K562 (cell line): Measurements from ENCODE around the gene UBXN11. TPM values are rescaled to one million over a fixed set of nuclear protein-coding genes. Genes with fewer than 3 reads are reported as not detected.

Source experiments
- ATF3 ChIP-seq, 2 experiments: fragments of 450-650 bp in 1 of 2; sonication (generic) in 1 of 2; formaldehyde crosslinking in 1 of 2; IDR thresholded peaks in 1 of 2; conservative IDR thresholded peaks in 1 of 2; 2 replicates each; pipeline versions ENCODE4 v1.6.1 to v1.8.1; 2016 to 2023; ENCODE audit warnings: mild to moderate bottlenecking in 2 of 2, moderate library complexity in 2 of 2, inconsistent platforms in 1 of 2, missing genetic modification reagents in 1 of 2
- FOXJ2 ChIP-seq: fragments of 200-800 bp; sonication (Bioruptor generic); IDR thresholded peaks from 2 replicates; pipeline ENCODE4 v1.6.1; 2016; ENCODE audit warnings: missing genetic modification characterization, missing compliant biosample characterization
- HDAC1 ChIP-seq, 2 experiments: fragments of 450-650 bp; IDR thresholded peaks; 2 replicates each; pipeline ENCODE4 v1.6.1; 2016 to 2017; ENCODE audit warnings: inconsistent platforms in 1 of 2, mild to moderate bottlenecking in 1 of 2, moderate library complexity in 1 of 2
- JUN ChIP-seq, 2 experiments: sonication (generic) in 1 of 2; formaldehyde crosslinking in 1 of 2; IDR thresholded peaks; 2 replicates each; pipeline versions ENCODE4 v1.6.1 to v1.8.0; 2012 to 2022; ENCODE audit warnings: borderline replicate concordance in 2 of 2, mild to moderate bottlenecking in 2 of 2, improper control_type of control experiment in 1 of 2, low read depth in 1 of 2, low read length in 1 of 2, missing genetic modification reagents in 1 of 2
- KAT8 ChIP-seq: fragments of 450-650 bp; IDR thresholded peaks from 2 replicates; pipeline ENCODE4 v1.6.1; 2016; ENCODE audit warnings: low read depth, mild to moderate bottlenecking
- MAX ChIP-seq: sonication (generic); formaldehyde crosslinking; IDR thresholded peaks from 2 replicates; pipeline ENCODE4 v1.9.0; 2022; ENCODE audit warnings: mild to moderate bottlenecking, missing genetic modification reagents
- MEF2A ChIP-seq: IDR thresholded peaks from 2 replicates; pipeline ENCODE4 v1.6.1; 2011; ENCODE audit warnings: low read depth, mild to moderate bottlenecking, low read length, moderate library complexity; ENCODE audit not compliant: control insufficient read depth
- MTA2 ChIP-seq: fragments of 450-650 bp; IDR thresholded peaks from 2 replicates; pipeline ENCODE4 v1.6.1; 2016; ENCODE audit warnings: low read depth
- NEUROD1 ChIP-seq: fragments of 150-350 bp; IDR thresholded peaks from 2 replicates; pipeline ENCODE4 v1.6.1; 2014; ENCODE audit warnings: borderline replicate concordance, low read length, low read depth; ENCODE audit not compliant: partially characterized antibody
- NFRKB ChIP-seq: fragments of 450-650 bp; IDR thresholded peaks from 2 replicates; pipeline ENCODE4 v1.6.1; 2016; ENCODE audit warnings: low read depth
- NKRF ChIP-seq: fragments of 450-650 bp; IDR thresholded peaks from 2 replicates; pipeline ENCODE4 v1.6.1; 2016; ENCODE audit warnings: borderline replicate concordance
- NONO ChIP-seq, 2 experiments: fragments of 200-400 bp in 1 of 2; fragments of 450-650 bp in 1 of 2; formaldehyde crosslinking in 1 of 2; IDR thresholded peaks; 2 replicates each; pipeline ENCODE4 v1.6.1; 2017; ENCODE audit warnings: low read depth in 2 of 2, mild to moderate bottlenecking in 2 of 2, moderate library complexity in 2 of 2, low read length in 1 of 2
- NR2C1 ChIP-seq, 2 experiments: fragments of 450-650 bp; IDR thresholded peaks; 2 replicates each; pipeline ENCODE4 v1.6.1; 2017; ENCODE audit warnings: mild to moderate bottlenecking in 2 of 2, antibody characterized with exemption in 1 of 2, inconsistent platforms in 1 of 2, missing compliant biosample characterization in 1 of 2, missing genetic modification characterization in 1 of 2
- NRF1 ChIP-seq, 2 experiments: fragments of 450-650 bp; IDR thresholded peaks in 1 of 2; conservative IDR thresholded peaks in 1 of 2; 2 replicates each; pipeline ENCODE4 v1.6.1; 2014; ENCODE audit warnings: mild to moderate bottlenecking in 2 of 2
- PHB2 ChIP-seq: fragments of 450-650 bp; IDR thresholded peaks from 2 replicates; pipeline ENCODE4 v1.6.1; 2017; ENCODE audit warnings: low read depth
- RAD21 ChIP-seq, 2 experiments: fragments of 250-450 bp in 1 of 2; fragments of 450-650 bp in 1 of 2; sonication (Bioruptor Pico) in 1 of 2; formaldehyde crosslinking in 1 of 2; IDR thresholded peaks in 1 of 2; conservative IDR thresholded peaks in 1 of 2; 2 replicates each; pipeline versions ENCODE4 v1.4.0 to v1.8.0; 2020 to 2022; ENCODE audit warnings: mild to moderate bottlenecking in 2 of 2, moderate library complexity in 1 of 2
- SMAD3 ChIP-seq: fragments of 450-650 bp; formaldehyde crosslinking; conservative IDR thresholded peaks from 2 replicates; pipeline ENCODE4 v1.4.0; 2020; ENCODE audit warnings: mild to moderate bottlenecking
- ZBTB12 ChIP-seq: fragments of 250-450 bp; sonication (Bioruptor Pico); IDR thresholded peaks from 2 replicates; pipeline ENCODE4 v1.4.0; 2020
- ZNF140 ChIP-seq: fragments of 250-450 bp; sonication (Bioruptor Pico); IDR thresholded peaks from 2 replicates; pipeline ENCODE4 v1.8.0; 2021; ENCODE audit warnings: moderate library complexity, mild to moderate bottlenecking, inconsistent platforms
- ZNF175 ChIP-seq: fragments of 200-800 bp; sonication (Bioruptor generic); IDR thresholded peaks from 2 replicates; pipeline ENCODE4 v1.6.1; 2016; ENCODE audit warnings: low read depth, mild to moderate bottlenecking, missing genetic modification characterization, missing compliant biosample characterization
- ZNF324 ChIP-seq: fragments of 250-450 bp; sonication (Bioruptor Pico); IDR thresholded peaks from 2 replicates; pipeline ENCODE4 v1.4.0; 2020; ENCODE audit warnings: mild to moderate bottlenecking
- polyA plus RNA-seq, 8 experiments: library from polyadenylated mRNA; depleted of rRNA in 4 of 8; stranded (reverse) in 5 of 8; unstranded in 3 of 8; fragments of >200 nt; fragmentation: Nextera tagmentation in 2 of 8; fragmentation: Illumina TruSeq in 1 of 8; extraction: Ambion mirVana in 2 of 8; extraction: Trizol in 1 of 8; gene quantifications; 2 replicates each; pipeline versions ENCODE4 v1.2.1 to v1.2.3, GENCODE V29; 2011 to 2014; ENCODE audit warnings: inconsistent platforms in 1 of 8, missing spikeins in 1 of 8
- total RNA-seq, 7 experiments: library from RNA; depleted of rRNA in 6 of 7; stranded (reverse); fragments of >200 nt in 6 of 7; fragmentation: Illumina TruSeq in 2 of 7; extraction: Trizol in 2 of 7; gene quantifications; 2 replicates each; pipeline versions ENCODE4 v1.2.1 to v1.2.3, GENCODE V29; 2011 to 2021; ENCODE audit warnings: low replicate concordance in 1 of 7

Gene UBXN11
- total and polyA plus RNA-seq, 9 of the 15 experiments (the other 6 are each of a cell fraction or from before 2014, with no cell fraction given) = 0.48 to 34.3 (median 11.3) TPM

- peak; percentile 31; the same call in 1 of the 2 replicates for TF ChIP-seq JUN (IDR thresholded peaks at IDR 0.05; ENCODE audit: borderline replicate concordance, low read depth, low read length)
- peak; percentile 58; the same call in 1 of the 2 replicates for TF ChIP-seq JUN (CRISPR knock-in tag; IDR thresholded peaks at IDR 0.05; ENCODE audit: borderline replicate concordance)
- peak; percentile 93 for TF ChIP-seq MTA2
- TF ChIP-seq NRF1 (conservative IDR thresholded peaks at IDR 0.05 in 1 of 2, IDR thresholded peaks at IDR 0.05 in 1 of 2) = peak in 1 of 2 experiments; percentile 31; a peak in 1 of 4 replicates
- no peak for TF ChIP-seq FOXJ2 (tag)
- peak in 1 of 2 experiments; percentile 29; a peak in 2 of 4 replicates for TF ChIP-seq RAD21 (CRISPR knock-in tag; conservative IDR thresholded peaks at IDR 0.05 in 1 of 2, IDR thresholded peaks at IDR 0.05 in 1 of 2)
- TF ChIP-seq HDAC1 (IDR thresholded peaks at IDR 0.05) = peak in 1 of 2 experiments; percentile 92; a peak in 2 of 4 replicates
- 0 out of 2 replicates have a peak, but pooled peaks have one; percentile 29 for TF ChIP-seq NFRKB
- TF ChIP-seq ZBTB12 = 0 out of 2 replicates have a peak, but pooled peaks have one; percentile 29
- TF ChIP-seq SMAD3 (CRISPR knock-in tag) = 0 out of 2 replicates have a peak, but pooled peaks have one; percentile 71
- 0 out of 2 replicates have a peak, but pooled peaks have one; percentile 42 for TF ChIP-seq ZNF324 (CRISPR knock-in tag)
- peak in 1 of 2 experiments; percentile 56; a peak in 1 of 4 replicates for TF ChIP-seq NONO (IDR thresholded peaks at IDR 0.05; ENCODE audit: low read depth in 2 of 2, low read length in 1 of 2)
- peak; percentile 79 for TF ChIP-seq ATF3 (IDR thresholded peaks at IDR 0.05)
- TF ChIP-seq ATF3 (CRISPR knock-in tag; conservative IDR thresholded peaks at IDR 0.05) = 0 out of 2 replicates have a peak, but pooled peaks have one; percentile 20
- peak; percentile 78 for TF ChIP-seq NEUROD1
- TF ChIP-seq NR2C1 (IDR thresholded peaks at IDR 0.05) = peak; percentile 77; the same call in 1 of the 2 replicates
- peak; percentile 93 for TF ChIP-seq NR2C1 (tag; IDR thresholded peaks at IDR 0.05)
- no peak for TF ChIP-seq ZNF140
- peak; percentile 95 for TF ChIP-seq MAX (CRISPR knock-in tag)
- TF ChIP-seq NKRF = peak; percentile 64; the same call in 1 of the 2 replicates
- peak; percentile 81; the same call in 1 of the 2 replicates for TF ChIP-seq PHB2
- TF ChIP-seq MEF2A = peak; percentile 81
- peak; percentile 83; the same call in 1 of the 2 replicates for TF ChIP-seq ZNF175 (CRISPR knock-in tag)
- no peak for TF ChIP-seq KAT8
Observed at GRCh38 chr1:26287033-26287711, 19.3 kb downstream of the UBXN11 start (continued).
